H1 (cell line): Measurements from ENCODE around the gene SBDS. TPM values are rescaled to one million over a fixed set of nuclear protein-coding genes. Genes with fewer than 3 reads are reported as not detected.
A peak's percentile ranks its signal among the peaks of the same experiment; 100 is the strongest.
"Not testable (repeated sequence)": the region's sequence is repeated elsewhere in the genome, so short reads cannot be mapped to it uniquely, and the experiment has no call there.

ENCODE experiments used
- CTCF ChIA-PET: fragments of 300-600 bp; sonication (Branson Sonifier 250); formaldehyde crosslinking; loops from one replicate; lab custom pipeline; 2021; ENCODE audit not compliant: partially characterized antibody; lab: Charles Lee
- POLR2A ChIA-PET: fragments of 300-600 bp; sonication (Branson Sonifier 250); formaldehyde crosslinking; loops from one replicate; lab custom pipeline; 2021; ENCODE audit warnings: inconsistent platforms; ENCODE audit not compliant: partially characterized antibody; lab: Charles Lee
- DNase-seq, 2 experiments: peaks; one replicate each; pipeline versions ENCODE4 v3.0.0 to v3.0.0-alpha.2; 2010 to 2022; ENCODE audit warnings: low spot score in 2 of 2, low read depth in 1 of 2, mixed read lengths in 1 of 2
- FAIRE-seq: peaks from 2 replicates; lab custom pipeline; 2011; peaks lifted over from hg19 to GRCh38; lab: Jason Lieb, UNC
- H2AFZ ChIP-seq: 2 replicates; pipeline ENCODE4 v1.8.1; 2012; ENCODE audit warnings: low read length, inconsistent platforms
- H2AK5ac ChIP-seq: 2 replicates; pipeline ENCODE4 v1.6.1; 2013; ENCODE audit warnings: low read depth, low read length
- H2BK120ac ChIP-seq: replicated peaks from 2 replicates; pipeline ENCODE3; 2013; ENCODE audit warnings: low read depth, low read length, inconsistent platforms
- H2BK12ac ChIP-seq: 2 replicates; pipeline ENCODE4 v1.6.1; 2013; ENCODE audit warnings: low read depth, low read length
- H2BK15ac ChIP-seq: 2 replicates; pipeline ENCODE4 v1.6.1; 2013; ENCODE audit warnings: low read length
- H2BK20ac ChIP-seq: 2 replicates; pipeline ENCODE4 v1.6.1; 2013; ENCODE audit warnings: low read length
- H2BK5ac ChIP-seq: 2 replicates; pipeline ENCODE4 v1.6.1; 2013; ENCODE audit warnings: low read depth, low read length
- H3K14ac ChIP-seq: 2 replicates; pipeline ENCODE4 v1.6.1; 2013; ENCODE audit warnings: inconsistent platforms; ENCODE audit not compliant: insufficient read length
- H3K18ac ChIP-seq: 2 replicates; pipeline ENCODE4 v1.6.1; 2013; ENCODE audit warnings: low read length; ENCODE audit errors: extremely low read depth
- H3K23ac ChIP-seq: 2 replicates; pipeline ENCODE4 v1.6.1; 2013; ENCODE audit warnings: inconsistent platforms; ENCODE audit not compliant: insufficient read length
- H3K23me2 ChIP-seq: 2 replicates; pipeline ENCODE4 v1.6.1; 2013; ENCODE audit warnings: low read depth, low read length
- H3K27ac ChIP-seq: 2 replicates; pipeline ENCODE4 v1.6.1; 2011; ENCODE audit warnings: low read depth, low read length, inconsistent platforms
- H3K27me3 ChIP-seq, 4 experiments: replicated peaks in 1 of 4; 1 replicate in 1 of 4; 2 replicates in 3 of 4; pipeline versions ENCODE4 v1.6.1 to v1.8.1; 2011 to 2013; ENCODE audit warnings: low read length in 3 of 4, mild to moderate bottlenecking in 3 of 4, inconsistent platforms in 2 of 4, mixed read lengths in 2 of 4, moderate library complexity in 1 of 4; ENCODE audit not compliant: control insufficient read depth in 3 of 4, insufficient read depth in 3 of 4; ENCODE audit errors: extremely low read depth in 1 of 4
- H3K36me3 ChIP-seq, 4 experiments: 2 replicates each; pipeline versions ENCODE4 v1.6.1 to v1.8.1; 2011 to 2013; ENCODE audit warnings: mild to moderate bottlenecking in 4 of 4, low read length in 3 of 4, moderate library complexity in 2 of 4, control low read depth in 1 of 4, inconsistent platforms in 1 of 4; ENCODE audit not compliant: insufficient read depth in 4 of 4, control insufficient read depth in 2 of 4
- H3K4ac ChIP-seq: replicated peaks from 2 replicates; pipeline ENCODE3; 2013; ENCODE audit warnings: low read length, low read depth, mixed read lengths, inconsistent platforms; ENCODE audit not compliant: insufficient read length
- H3K4me1 ChIP-seq, 4 experiments: replicated peaks in 1 of 4; 1 replicate in 1 of 4; 2 replicates in 3 of 4; pipeline versions ENCODE4 v1.6.1 to v1.8.1; 2011 to 2013; ENCODE audit warnings: low read length in 3 of 4, inconsistent platforms in 2 of 4, mixed read lengths in 1 of 4; ENCODE audit not compliant: insufficient read depth in 4 of 4, control insufficient read depth in 3 of 4
- H3K4me2 ChIP-seq, 2 experiments: 2 replicates each; pipeline versions ENCODE4 v1.6.1 to v1.8.1; 2011 to 2013; ENCODE audit warnings: low read depth in 2 of 2, low read length in 2 of 2, control low read depth in 1 of 2, inconsistent platforms in 1 of 2, mild to moderate bottlenecking in 1 of 2; ENCODE audit not compliant: insufficient read depth in 1 of 2
- H3K4me3 ChIP-seq, 4 experiments: fragments of 200-600, 300-600 bp in 1 of 4; sonication (generic), shearing (Covaris generic), sonication (Bioruptor Twin) in 1 of 4; 2 replicates each; pipeline versions ENCODE4 v1.5.1 to v1.8.1; 2011 to 2016; ENCODE audit warnings: low read length in 4 of 4, low read depth in 3 of 4, control low read depth in 2 of 4, inconsistent platforms in 2 of 4, mild to moderate bottlenecking in 2 of 4, mixed read lengths in 1 of 4, moderate library complexity in 1 of 4; ENCODE audit not compliant: insufficient read depth in 2 of 4; ENCODE audit errors: extremely low read depth in 1 of 4
- H3K56ac ChIP-seq: replicated peaks from 2 replicates; pipeline ENCODE3; 2013; ENCODE audit warnings: low read depth, mild to moderate bottlenecking, mixed read lengths, low read length, inconsistent platforms; ENCODE audit not compliant: insufficient read length
- H3K79me1 ChIP-seq: 2 replicates; pipeline ENCODE4 v1.6.1; 2013; ENCODE audit warnings: low read depth, low read length, control low read depth
- H3K79me2 ChIP-seq, 2 experiments: 2 replicates each; pipeline versions ENCODE4 v1.6.1 to v1.8.1; 2012 to 2013; ENCODE audit warnings: low read length in 2 of 2, mild to moderate bottlenecking in 2 of 2, inconsistent platforms in 1 of 2; ENCODE audit not compliant: insufficient read depth in 2 of 2, control insufficient read depth in 1 of 2
- H3K9ac ChIP-seq, 4 experiments: replicated peaks in 1 of 4; 1 replicate in 1 of 4; 2 replicates in 3 of 4; pipeline versions ENCODE4 v1.6.1 to v1.8.1; 2011 to 2013; ENCODE audit warnings: low read depth in 3 of 4, low read length in 3 of 4, control low read depth in 2 of 4, mild to moderate bottlenecking in 2 of 4, moderate library complexity in 2 of 4, inconsistent platforms in 1 of 4; ENCODE audit errors: extremely low read depth in 1 of 4
- H3K9me3 ChIP-seq, 2 experiments: 2 replicates each; pipeline versions ENCODE4 v1.6.1 to v1.8.1; 2012 to 2013; ENCODE audit warnings: mild to moderate bottlenecking in 2 of 2, moderate library complexity in 2 of 2, control low read depth in 1 of 2, inconsistent platforms in 1 of 2, low read depth in 1 of 2, low read length in 1 of 2, mixed read lengths in 1 of 2; ENCODE audit not compliant: insufficient read depth in 2 of 2
- H4K20me1 ChIP-seq, 2 experiments: replicated peaks in 1 of 2; 2 replicates each; pipeline versions ENCODE3 to v1.8.1; 2011 to 2013; ENCODE audit warnings: inconsistent platforms in 2 of 2, low read length in 2 of 2, mild to moderate bottlenecking in 1 of 2; ENCODE audit not compliant: insufficient read depth in 2 of 2, control insufficient read depth in 1 of 2
- H4K5ac ChIP-seq: 2 replicates; pipeline ENCODE4 v1.6.1; 2013; ENCODE audit warnings: low read length, low read depth, mixed read lengths, inconsistent platforms; ENCODE audit not compliant: insufficient read length
- H4K8ac ChIP-seq: 2 replicates; pipeline ENCODE4 v1.8.0; 2013; ENCODE audit warnings: mild to moderate bottlenecking, moderate library complexity, low read length, inconsistent platforms; ENCODE audit not compliant: insufficient read depth; ENCODE audit errors: extremely low read depth
- H4K91ac ChIP-seq: replicated peaks from 2 replicates; pipeline ENCODE3; 2013; ENCODE audit warnings: low read length, mixed read lengths, inconsistent platforms; ENCODE audit not compliant: insufficient read length
- CTCF ChIP-seq, 3 experiments: IDR thresholded peaks; 1 replicate in 2 of 3; 2 replicates in 1 of 3; pipeline versions ENCODE4 v1.5.1 to v1.6.1; 2011; ENCODE audit warnings: low read length in 3 of 3, mild to moderate bottlenecking in 3 of 3, inconsistent platforms in 2 of 3, low read depth in 1 of 3, moderate library complexity in 1 of 3; ENCODE audit not compliant: insufficient read depth in 1 of 3; ENCODE audit errors: control extremely low read depth in 1 of 3
- TEAD4 ChIP-seq: IDR thresholded peaks from 2 replicates; pipeline ENCODE4 v1.6.1; 2012; ENCODE audit warnings: low read depth, low read length, inconsistent platforms, mixed read lengths
- WGBS, 2 experiments: shearing (Covaris generic) in 1 of 2; methylation state at CpG; one replicate each; pipeline versions ENCODE4 v1.1.6 to v1.1.7; 2013 to 2015; ENCODE audit warnings: low lambda C conversion rate in 2 of 2, mixed read lengths in 2 of 2, inconsistent platforms in 1 of 2, low coverage in 1 of 2, missing lambda C conversion rate in 1 of 2; ENCODE audit not compliant: insufficient replicate concordance in 2 of 2, insufficient coverage in 1 of 2, insufficient read length in 1 of 2; ENCODE audit errors: extremely low coverage in 1 of 2, missing lambda C conversion rate in 1 of 2; 5-methylcytosine and 5-hydroxymethylcytosine counted together
- polyA plus RNA-seq, 7 experiments: library from polyadenylated mRNA; depleted of rRNA in 3 of 7; stranded (reverse) in 5 of 7; unstranded in 2 of 7; fragments of >200 nt in 5 of 7; fragments of 200-250 nt in 2 of 7; gene quantifications; 1 replicate in 5 of 7; 2 replicates in 1 of 7; 4 replicates in 1 of 7; pipeline versions ENCODE4 v1.2.1 to v1.2.3, GENCODE V29; 2011 to 2013; ENCODE audit warnings: missing spikeins in 2 of 7, mixed read lengths in 2 of 7
- total RNA-seq: library from RNA; stranded (reverse); fragmentation: NEBNext Ultra II Directional; extraction: Animal tissue kit (Norgen Biotek cat#: 25700); gene quantifications from 2 replicates; pipeline ENCODE4 v1.2.1, GENCODE V29; 2021

Gene SBDS
- total and polyA plus RNA-seq, 2 of the 8 experiments (the other 6 are each of a cell fraction or from before 2014, with no cell fraction given): 8.2 to 27.5 TPM

- not testable (repeated sequence) for H3K4me1 ChIP-seq, H3K14ac ChIP-seq, H2AK5ac ChIP-seq, H2BK15ac ChIP-seq, H3K79me2 ChIP-seq, H3K27me3 ChIP-seq, H3K4ac ChIP-seq, H3K18ac ChIP-seq, H4K8ac ChIP-seq, H4K91ac ChIP-seq, H3K79me1 ChIP-seq, H3K23ac ChIP-seq, DNase-seq, H3K56ac ChIP-seq, H3K23me2 ChIP-seq, H3K9me3 ChIP-seq, H4K5ac ChIP-seq, H2BK5ac ChIP-seq, H2AFZ ChIP-seq, H2BK120ac ChIP-seq, H4K20me1 ChIP-seq, H2BK12ac ChIP-seq, H2BK20ac ChIP-seq
- peak overlapping the region; percentile 57 to 60 for H3K4me2 ChIP-seq
- H3K27ac ChIP-seq: peak overlapping the region; percentile 62; the same call in 1 of the 2 replicates
- FAIRE-seq: peak; percentile 39
- ChIA-PET CTCF (interaction anchor here (0.7 to 1.1 kb wide), 2 partner anchors 18 to 76 kb away, joined by 3 read pairs; no protein-coding TSS in a partner anchor), POLR2A (interaction anchor here (1.6 to 2.6 kb wide), 2 partner anchors 149 to 150 kb away, joined by 3 to 9 read pairs; no protein-coding TSS in a partner anchor)
- WGBS, 2 experiments: 35% methylated on average over 9 of the region's 9 CpGs; no CpG with 5 or more reads in 1 of the 2 experiments
- TF ChIP-seq TEAD4: peak; percentile 80
- TF ChIP-seq CTCF (IDR thresholded peaks at IDR 0.05; ENCODE audit: control extremely low read depth in 1 of 3, insufficient read depth in 1 of 3, low read depth in 1 of 3, low read length in 3 of 3): peak in 2 of 3 experiments; percentile 11 to 39; a peak in 3 of 4 replicates
- peak overlapping the region; percentile 64 to 69 (median 68) for H3K4me3 ChIP-seq
- peak overlapping the region in 3 of 4 experiments; percentile 85 to 92 (median 88); a peak in 4 of 7 replicates for H3K9ac ChIP-seq
- peaks cover 0 to 18% (median 4%) of the 10 kb centered on the region in 4 experiments; a peak in 3 of 8 replicates for H3K36me3 ChIP-seq
These were observed 716 bp downstream of the SBDS start for GRCh38 chr7:66994691-66995049.
